Effector memory CD8-positive, alpha-beta T cell (primary cell): ENCODE measurements around the gene ZBTB48.

Source experiments
- ATAC-seq: fragments of 150-1000 bp; cut with Tn5 transposase; replicated peaks from 2 replicates; pipeline ENCODE4 v1.10.0; 2021; ENCODE audit warnings: mild to moderate bottlenecking, moderate library complexity
- DNase-seq, 3 experiments: peaks; one replicate each; pipeline ENCODE4 v3.0.0; 2021
- H3K27ac Mint-ChIP-seq, 2 donors: one replicate each; pipeline ENCODE4 v1.8.0; 2022; ENCODE audit warnings: mild to moderate bottlenecking in 2 of 2, mixed read lengths in 2 of 2, moderate library complexity in 2 of 2
- H3K27me3 Mint-ChIP-seq, 2 donors: one replicate each; pipeline ENCODE4 v1.8.0; 2022; ENCODE audit warnings: mixed read lengths in 2 of 2
- H3K36me3 Mint-ChIP-seq: one replicate; pipeline ENCODE4 v1.8.0; 2022; ENCODE audit warnings: mild to moderate bottlenecking, moderate library complexity, mixed read lengths; ENCODE audit not compliant: insufficient read depth
- H3K4me1 Mint-ChIP-seq, 2 donors: one replicate each; pipeline ENCODE4 v1.8.0; 2022; ENCODE audit warnings: low read depth in 2 of 2, mixed read lengths in 2 of 2
- H3K4me3 Mint-ChIP-seq, 2 donors: one replicate each; pipeline ENCODE4 v1.8.0; 2022; ENCODE audit warnings: mild to moderate bottlenecking in 2 of 2, mixed read lengths in 2 of 2, moderate library complexity in 2 of 2
- H3K9me3 Mint-ChIP-seq, 2 donors: one replicate each; pipeline ENCODE4 v1.8.0; 2022; ENCODE audit warnings: mixed read lengths in 2 of 2

Gene ZBTB48

DNA sequence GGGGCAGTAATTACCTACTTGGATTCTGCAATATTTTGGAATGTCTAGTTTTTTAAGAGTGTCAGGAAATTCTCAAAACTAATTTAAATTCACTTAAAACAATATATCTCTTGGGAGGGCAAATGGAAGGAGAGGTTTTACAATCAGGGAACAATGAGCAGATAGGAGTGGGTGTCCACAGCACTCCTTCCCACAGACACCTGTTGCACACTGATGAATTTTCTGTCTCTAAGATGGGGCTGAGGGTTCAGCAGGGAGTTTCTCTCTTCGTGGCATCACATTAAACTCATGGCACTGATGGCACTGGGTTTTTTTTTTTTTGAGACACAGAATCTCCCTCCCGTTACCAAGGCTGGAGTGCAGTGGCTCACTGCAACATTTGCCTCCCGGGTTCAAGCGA lies 39.3 kb downstream of the ZBTB48 start:
- Mint-ChIP-seq H3K36me3 (peaks cover 27% of the 10 kb centered on the region), H3K27me3 (no peaks in the 10 kb centered on the region), H3K9me3 (no peaks in the 10 kb centered on the region), H3K27ac (no peak overlapping the region), H3K4me3 (no peak overlapping the region), H3K4me1 (peaks cover 5 to 8% of the 10 kb centered on the region in 2 donors)
- ATAC-seq (no peak), DNase-seq (no peak)

GRCh38 chr1:6621429-6622391 lies 41.9 kb downstream of the ZBTB48 start:
- Mint-ChIP-seq H3K27me3 (no peaks in the 10 kb centered on the region), H3K4me1 (peaks cover 13 to 20% of the 10 kb centered on the region in 2 donors), H3K36me3 (peaks cover 28% of the 10 kb centered on the region), H3K27ac (no peak overlapping the region), H3K4me3 (no peak overlapping the region), H3K9me3 (no peaks in the 10 kb centered on the region)
- ATAC-seq (no peak), DNase-seq (no peak)

DNA sequence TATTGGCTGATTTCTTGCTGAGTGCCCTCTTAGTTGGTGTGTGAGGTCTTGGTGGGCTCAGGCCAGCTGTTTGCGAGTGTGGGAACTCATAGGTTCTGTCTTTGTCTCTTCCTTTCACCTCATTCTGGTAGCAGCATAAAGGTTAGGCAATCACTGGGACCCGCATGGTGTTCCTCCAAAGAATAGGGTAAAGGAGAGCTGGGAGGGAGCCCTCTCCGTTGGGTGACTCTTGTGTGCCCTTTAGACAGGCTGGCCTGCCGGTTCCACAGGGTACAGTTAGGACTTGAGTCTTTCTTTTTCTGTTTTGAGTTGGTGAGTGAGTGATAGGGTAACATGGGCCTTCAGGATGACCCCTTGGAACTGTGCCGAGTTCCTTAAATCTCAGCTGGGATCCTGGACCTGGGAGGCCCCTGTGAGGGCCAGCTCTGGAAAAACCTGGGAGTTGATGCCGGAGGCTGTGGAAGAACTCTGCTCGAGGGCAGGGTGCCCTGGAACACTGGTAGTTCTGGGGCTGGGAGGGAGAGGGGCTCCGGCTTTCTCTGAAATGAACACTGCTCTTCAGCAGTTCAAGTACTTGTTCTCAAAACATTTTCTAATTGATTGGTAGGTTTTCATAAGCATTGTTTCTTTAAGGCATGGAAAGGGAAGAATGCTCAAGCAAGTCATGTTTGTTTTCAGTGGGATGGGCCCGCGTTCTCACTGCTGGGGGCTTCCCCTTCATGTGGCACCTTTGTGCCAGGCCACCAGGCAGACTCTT lies 42.8 kb downstream of the ZBTB48 start:
- Mint-ChIP-seq H3K36me3 (peaks cover 24% of the 10 kb centered on the region), H3K27ac (no peak overlapping the region), H3K4me3 (no peak overlapping the region), H3K9me3 (no peaks in the 10 kb centered on the region), H3K27me3 (no peaks in the 10 kb centered on the region), H3K4me1 (peaks cover 22 to 28% of the 10 kb centered on the region in 2 donors)
- no peak for DNase-seq
- ATAC-seq: no peak

- peaks cover 27% of the 10 kb centered on the region for H3K36me3 Mint-ChIP-seq
Measured at GRCh38 chr1:6623269-6623965, 43.6 kb downstream of the ZBTB48 start.

GRCh38 chr1:6624710-6625583 lies 45.2 kb downstream of the ZBTB48 start, which contains the start of gene THAP3:
Gene THAP3, plus strand, starts transcription at chr1:6624868. Its CDS starts 351 bp downstream, at chr1:6625219.
- Mint-ChIP-seq H3K4me3 (peak within 1 kb of the TSS; percentile 84 to 85), H3K4me1 (peaks cover 31 to 35% of the 10 kb centered on the region in 2 donors), H3K27me3 (no peaks in the 10 kb centered on the region), H3K27ac (peak within 1 kb of the TSS; percentile 82 to 86), H3K36me3 (peaks cover 25% of the 10 kb centered on the region), H3K9me3 (no peaks in the 10 kb centered on the region)
- peak; percentile 83 to 84 (median 83) for DNase-seq
- ATAC-seq: peak; percentile 95

More at GRCh38 chr1:6623269-6623965, 43.6 kb downstream of the ZBTB48 start:
- DNase-seq (no peak), ATAC-seq (no peak)
- H3K4me3 Mint-ChIP-seq: no peak overlapping the region
- H3K9me3 Mint-ChIP-seq: no peaks in the 10 kb centered on the region
- H3K4me1 Mint-ChIP-seq: peaks cover 27 to 33% of the 10 kb centered on the region in 2 donors
- no peaks in the 10 kb centered on the region for H3K27me3 Mint-ChIP-seq
- no peak overlapping the region for H3K27ac Mint-ChIP-seq

DNA sequence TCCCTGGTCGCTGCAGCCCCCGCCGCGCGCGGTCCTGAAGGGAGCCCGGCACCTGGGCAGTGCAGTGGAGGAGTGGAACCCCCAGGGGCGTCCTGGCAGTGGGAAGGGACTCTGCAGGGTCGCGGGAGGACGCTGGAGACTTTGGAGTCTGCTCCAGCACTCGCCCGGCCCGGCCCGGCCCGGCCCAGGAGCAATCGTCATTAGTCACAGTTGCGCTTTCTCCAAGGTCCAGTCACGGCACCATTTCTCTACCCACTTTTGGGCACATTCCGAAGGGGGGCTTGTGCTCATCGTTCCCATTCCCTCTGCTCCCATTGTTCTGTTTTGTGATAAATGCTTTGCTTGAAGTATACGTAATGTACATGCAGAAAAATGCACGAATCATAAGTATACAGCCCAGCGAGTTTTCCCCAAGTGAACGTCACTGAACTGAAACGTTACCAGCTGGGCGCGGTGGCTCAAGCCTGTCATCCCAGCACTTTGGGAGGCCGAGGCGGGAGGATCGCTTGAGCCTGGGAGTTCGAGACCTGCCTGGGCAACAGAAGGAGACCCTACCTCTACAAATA lies 45.9 kb downstream of the ZBTB48 start:
- H3K4me3 Mint-ChIP-seq: peak overlapping the region; percentile 84 to 85
- peaks cover 31 to 32% of the 10 kb centered on the region in 2 donors for H3K4me1 Mint-ChIP-seq
- H3K36me3 Mint-ChIP-seq: peaks cover 27% of the 10 kb centered on the region
- ATAC-seq (no peak), DNase-seq (no peak)
- no peaks in the 10 kb centered on the region for H3K27me3 Mint-ChIP-seq
- peak overlapping the region; percentile 82 to 86 for H3K27ac Mint-ChIP-seq
- no peaks in the 10 kb centered on the region for H3K9me3 Mint-ChIP-seq

GRCh38 chr1:6627031-6627430 lies 47.2 kb downstream of the ZBTB48 start:
- peaks cover 31 to 32% of the 10 kb centered on the region in 2 donors for H3K4me1 Mint-ChIP-seq
- H3K4me3 Mint-ChIP-seq: peak overlapping the region; percentile 84 to 85
- H3K36me3 Mint-ChIP-seq: peaks cover 24% of the 10 kb centered on the region
- H3K27ac Mint-ChIP-seq: no peak overlapping the region
- no peak for ATAC-seq
- DNase-seq: no peak
- no peaks in the 10 kb centered on the region for H3K9me3 Mint-ChIP-seq
- no peaks in the 10 kb centered on the region for H3K27me3 Mint-ChIP-seq

DNA sequence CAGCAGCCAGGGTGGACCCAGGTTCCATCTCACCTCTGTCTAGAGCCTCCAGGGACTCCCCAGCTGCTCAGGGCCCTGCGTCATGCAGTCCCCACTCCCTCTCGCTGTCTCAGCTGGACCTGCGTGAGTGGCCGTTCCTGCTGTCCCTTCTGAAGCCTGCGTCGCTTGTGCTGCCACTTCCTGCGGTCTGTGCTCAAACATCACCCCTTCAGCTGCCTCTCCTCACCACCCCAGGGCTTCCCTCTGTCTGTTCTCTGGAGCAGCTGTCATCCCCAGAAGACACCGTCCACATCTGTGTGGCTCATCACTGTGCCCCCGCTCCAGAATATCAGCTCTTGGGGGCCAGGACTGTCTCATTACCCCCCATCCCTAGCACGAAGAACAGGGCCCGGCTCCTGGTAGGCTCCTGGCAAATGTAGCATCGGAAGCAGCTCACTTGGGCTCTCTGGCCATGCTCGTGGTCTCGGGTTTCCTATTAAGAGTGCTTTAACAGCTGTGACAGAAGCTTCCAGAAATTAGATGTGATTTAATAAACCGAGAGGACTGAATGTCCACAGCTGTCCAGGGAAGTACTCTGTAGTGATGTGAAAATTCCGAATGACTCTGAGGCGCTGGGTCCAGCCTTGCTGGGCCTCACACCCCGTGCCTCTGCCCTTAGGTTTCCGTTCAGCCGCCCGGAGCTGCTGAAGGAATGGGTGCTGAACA lies 48.2 kb downstream of the ZBTB48 start:
- Mint-ChIP-seq H3K27ac (peak overlapping the region; percentile 73 to 90), H3K9me3 (no peaks in the 10 kb centered on the region), H3K4me1 (peaks cover 31 to 32% of the 10 kb centered on the region in 2 donors), H3K36me3 (peaks cover 34% of the 10 kb centered on the region), H3K4me3 (peak overlapping the region in 1 of 2 donors; percentile 56), H3K27me3 (no peaks in the 10 kb centered on the region)
- no peak for ATAC-seq
- no peak for DNase-seq

DNA sequence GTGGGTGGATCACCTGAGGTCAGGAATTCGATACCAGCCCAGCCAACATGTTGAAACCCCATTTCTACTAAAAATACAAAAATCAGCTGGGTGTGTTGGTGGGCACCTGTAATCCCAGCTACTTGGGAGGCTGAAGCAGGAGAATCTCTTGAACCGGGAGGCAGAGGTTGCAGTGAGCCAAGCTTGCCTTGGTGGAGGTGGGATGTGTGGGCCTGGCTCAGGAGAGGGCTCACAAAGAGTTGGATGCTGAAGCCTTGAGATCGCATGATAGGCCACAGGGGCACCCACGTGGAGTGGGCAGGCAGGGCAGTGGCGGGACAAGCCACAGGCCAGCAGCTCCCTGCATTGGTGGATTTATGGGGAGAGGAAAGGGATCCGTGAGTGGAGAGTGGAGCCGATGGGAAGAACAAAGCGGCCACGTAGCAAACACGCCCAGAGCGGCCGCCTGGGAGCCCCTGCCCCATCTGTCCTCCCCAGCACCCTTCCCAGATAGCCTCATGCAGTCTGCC lies 49.2 kb downstream of the ZBTB48 start:
- Mint-ChIP-seq H3K9me3 (no peaks in the 10 kb centered on the region), H3K27me3 (no peaks in the 10 kb centered on the region), H3K27ac (peak overlapping the region in 1 of 2 donors; percentile 71), H3K4me1 (peaks cover 31% of the 10 kb centered on the region in 2 donors), H3K36me3 (peaks cover 42% of the 10 kb centered on the region), H3K4me3 (no peak overlapping the region)
- ATAC-seq (no peak), DNase-seq (no peak)

DNA sequence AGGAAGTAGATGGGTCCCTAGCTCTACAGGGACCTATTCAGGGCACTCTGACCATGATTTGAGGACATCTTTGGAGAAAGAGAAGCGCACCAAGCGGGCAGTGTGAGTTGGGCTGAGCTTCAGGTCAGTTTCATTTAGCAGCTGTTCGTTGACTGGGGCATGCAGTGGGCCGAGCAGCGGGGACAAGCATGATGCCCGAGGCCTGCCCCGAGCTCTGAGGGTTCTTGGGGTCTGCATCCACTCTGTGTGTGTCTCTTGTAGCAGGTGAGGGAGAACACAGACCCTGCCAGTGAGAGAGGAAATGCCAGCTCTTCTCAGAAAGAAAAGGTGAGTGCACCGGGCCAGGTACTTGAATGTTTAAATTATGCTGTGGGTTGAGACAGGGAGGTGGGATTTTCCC lies 50.2 kb downstream of the ZBTB48 start:
- ATAC-seq: no peak
- Mint-ChIP-seq H3K9me3 (no peaks in the 10 kb centered on the region), H3K27ac (peak overlapping the region in 1 of 2 donors; percentile 71), H3K36me3 (peaks cover 52% of the 10 kb centered on the region), H3K27me3 (no peaks in the 10 kb centered on the region), H3K4me3 (no peak overlapping the region), H3K4me1 (peaks cover 26 to 27% of the 10 kb centered on the region in 2 donors)
- no peak for DNase-seq

DNA sequence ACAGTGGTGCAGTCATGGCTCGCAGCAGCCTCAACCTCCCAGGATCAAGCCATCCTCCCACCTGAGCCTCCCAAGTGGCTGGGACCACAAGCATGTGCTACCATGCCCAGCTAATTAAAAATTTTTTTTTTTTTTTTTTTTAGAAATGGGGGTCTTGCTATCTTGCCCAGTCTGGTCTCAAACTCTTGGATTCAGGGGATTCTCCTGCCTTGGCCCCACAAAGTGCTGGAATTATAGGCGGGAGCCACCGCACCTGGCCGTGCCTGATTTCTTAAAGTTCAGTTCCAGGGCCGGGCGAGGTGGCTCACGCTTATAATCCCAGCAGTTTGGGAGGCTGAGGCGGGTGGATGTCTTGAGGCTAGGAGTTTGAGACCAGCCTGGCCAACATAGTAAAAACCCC lies 51.3 kb downstream of the ZBTB48 start:
- no peak for ATAC-seq
- Mint-ChIP-seq H3K4me3 (no peak overlapping the region), H3K27ac (no peak overlapping the region), H3K27me3 (no peaks in the 10 kb centered on the region), H3K4me1 (peaks cover 22 to 24% of the 10 kb centered on the region in 2 donors), H3K9me3 (no peaks in the 10 kb centered on the region), H3K36me3 (peaks cover 57% of the 10 kb centered on the region)
- DNase-seq: no peak
